Measurements from ENCODE around the gene ZNF287. TPM values are rescaled to one million over a fixed set of nuclear protein-coding genes. Genes with fewer than 3 reads are reported as not detected.

ZNF287 gene
- total and polyA plus RNA-seq, 2 of the 8 experiments (the other 6 are each of a cell fraction or from before 2014, with no cell fraction given) = 1.7 to 5.6 TPM

DNA sequence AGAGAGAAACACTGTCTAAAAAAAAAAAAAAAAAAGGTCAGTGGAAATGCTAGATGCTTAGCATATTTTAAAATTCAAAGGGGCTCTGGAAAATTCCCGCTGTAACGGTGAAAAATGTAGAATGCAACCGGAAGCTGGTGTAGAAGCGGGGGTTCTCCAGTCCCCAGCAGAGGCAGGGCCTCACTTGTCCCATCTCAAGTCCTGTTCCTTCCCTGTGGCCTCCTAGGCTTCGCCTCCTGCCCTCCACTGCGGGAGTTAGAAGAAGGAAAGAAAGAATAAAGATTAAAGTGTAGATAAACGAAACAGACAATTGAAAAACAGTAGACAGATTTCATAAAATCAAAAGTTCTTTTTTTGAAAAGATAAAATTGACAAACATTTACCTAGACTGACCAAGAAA lies 14.8 kb upstream of the ZNF287 start:
- no peak for FAIRE-seq
- no peaks in the 10 kb centered on the region for H3K79me1 ChIP-seq (ENCODE audit: low read depth, low read length)
- no peak overlapping the region for H4K91ac ChIP-seq (replicated peaks; ENCODE audit: insufficient read length, low read length)
- no peak overlapping the region for H3K4ac ChIP-seq (replicated peaks; ENCODE audit: insufficient read length, low read depth, low read length)
- no peak overlapping the region for H4K5ac ChIP-seq (ENCODE audit: insufficient read length, low read depth, low read length)
- H3K36me3 ChIP-seq (ENCODE audit: control insufficient read depth in 2 of 4, insufficient read depth in 4 of 4, low read length in 3 of 4) = no peaks in the 10 kb centered on the region
- H3K18ac ChIP-seq (ENCODE audit: extremely low read depth, low read length) = no peak overlapping the region
- no peak overlapping the region for H3K27ac ChIP-seq (ENCODE audit: low read depth, low read length)
- H3K56ac ChIP-seq (replicated peaks; ENCODE audit: insufficient read length, low read depth, low read length) = no peak overlapping the region
- no peak overlapping the region for H2BK5ac ChIP-seq (ENCODE audit: low read depth, low read length)
- H2AFZ ChIP-seq (ENCODE audit: low read length) = no peak overlapping the region
- H2BK12ac ChIP-seq (ENCODE audit: low read depth, low read length) = no peak overlapping the region
- no peaks in the 10 kb centered on the region for H3K4me1 ChIP-seq (replicated peaks in 1 of 4; ENCODE audit: control insufficient read depth in 3 of 4, insufficient read depth in 4 of 4, low read length in 3 of 4)
- no peak overlapping the region for H3K9ac ChIP-seq (replicated peaks in 1 of 4; ENCODE audit: extremely low read depth in 1 of 4, low read depth in 3 of 4, low read length in 3 of 4)
- no peaks in the 10 kb centered on the region; a peak in 1 of 4 replicates for H3K9me3 ChIP-seq (ENCODE audit: insufficient read depth in 2 of 2, low read depth in 1 of 2, low read length in 1 of 2)
- peak overlapping the region in 1 of 4 experiments; percentile 58; a peak in 2 of 8 replicates for H3K4me3 ChIP-seq (ENCODE audit: extremely low read depth in 1 of 4, insufficient read depth in 2 of 4, low read depth in 3 of 4, low read length in 4 of 4)
- no peak overlapping the region for H4K8ac ChIP-seq (ENCODE audit: extremely low read depth, insufficient read depth, low read length)
- peaks cover 2 to 15% (median 9%) of the 10 kb centered on the region in 4 experiments for H3K27me3 ChIP-seq (replicated peaks in 1 of 4; ENCODE audit: control insufficient read depth in 3 of 4, extremely low read depth in 1 of 4, insufficient read depth in 3 of 4, low read length in 3 of 4)
- TF ChIP-seq ZNF274 (IDR thresholded peaks at IDR 0.05; ENCODE audit: borderline replicate concordance, extremely low read depth, low read length) (no peak), SRF (IDR thresholded peaks at IDR 0.05; ENCODE audit: low read depth, low read length) (no peak), SIX5 (IDR thresholded peaks at IDR 0.05; ENCODE audit: low read depth, low read length) (no peak), POLR2AphosphoS5 (IDR thresholded peaks at IDR 0.05; ENCODE audit: low read depth, low read length) (no peak), KDM1A (IDR thresholded peaks at IDR 0.05; ENCODE audit: borderline replicate concordance, low read length) (no peak), SP4 (IDR thresholded peaks at IDR 0.05; ENCODE audit: low read length) (no peak), SIRT6 (IDR thresholded peaks at IDR 0.05; ENCODE audit: low read length) (no peak), RAD21 (IDR thresholded peaks at IDR 0.05 in 1 of 2, conservative IDR thresholded peaks at IDR 0.05 in 1 of 2; ENCODE audit: low read depth in 2 of 2, low read length in 2 of 2) (no peak), JUN (IDR thresholded peaks at IDR 0.05; ENCODE audit: low read depth, low read length) (no peak), POLR2A (IDR thresholded peaks at IDR 0.05; ENCODE audit: control extremely low read depth in 1 of 2, low read depth in 2 of 2, low read length in 2 of 2) (no peak), TBP (IDR thresholded peaks at IDR 0.05; ENCODE audit: low read depth, low read length) (no peak), POU5F1 (IDR thresholded peaks at IDR 0.05; ENCODE audit: low read depth, low read length) (no peak)
- H3K23ac ChIP-seq (ENCODE audit: insufficient read length) = no peak overlapping the region
- H3K4me2 ChIP-seq (ENCODE audit: insufficient read depth in 1 of 2, low read depth in 2 of 2, low read length in 2 of 2) = peak overlapping the region; percentile 55 to 76; a peak in 2 of 4 replicates
- no peaks in the 10 kb centered on the region for H4K20me1 ChIP-seq (replicated peaks in 1 of 2; ENCODE audit: control insufficient read depth in 1 of 2, insufficient read depth in 2 of 2, low read length in 2 of 2)
- no peak for DNase-seq (ENCODE audit: low read depth in 1 of 2, low spot score in 2 of 2)
- H2BK20ac ChIP-seq (ENCODE audit: low read length) = no peak overlapping the region
- no peak overlapping the region for H2BK15ac ChIP-seq (ENCODE audit: low read length)
- H2BK120ac ChIP-seq (replicated peaks; ENCODE audit: low read depth, low read length) = no peak overlapping the region
- POLR2A ChIA-PET (ENCODE audit: partially characterized antibody) = no interaction called here
- no peaks in the 10 kb centered on the region; the same call in 1 of the 2 replicates for H3K23me2 ChIP-seq (ENCODE audit: low read depth, low read length)
- H2AK5ac ChIP-seq (ENCODE audit: low read depth, low read length) = no peak overlapping the region
- WGBS, 2 experiments (ENCODE audit: extremely low coverage in 1 of 2, insufficient coverage in 1 of 2, insufficient read length in 1 of 2, insufficient replicate concordance in 2 of 2, low coverage in 1 of 2, low lambda C conversion rate in 2 of 2, missing lambda C conversion rate in 1 of 2) = 67% methylated on average over 7 of the region's 7 CpGs; no CpG with 5 or more reads in 1 of the 2 experiments
- no peak overlapping the region for H3K14ac ChIP-seq (ENCODE audit: insufficient read length)
- CTCF ChIA-PET (ENCODE audit: partially characterized antibody) = interaction anchor here (0.6 to 2.2 kb wide), 12 partner anchors 8 to 1627 kb away, joined by 3 to 10 read pairs (median 4); partner anchors contain the start of genes CCDC144A and ZNF287
- H3K79me2 ChIP-seq (ENCODE audit: control insufficient read depth in 1 of 2, insufficient read depth in 2 of 2, low read length in 2 of 2) = no peaks in the 10 kb centered on the region
